Endothelial cell of umbilical vein (primary cell): Measurements from ENCODE around the gene CHI3L2.

ENCODE experiments used
- EZH2 ChIP-seq: IDR thresholded peaks from 2 replicates; pipeline ENCODE4 v1.6.1; 2012; ENCODE audit warnings: borderline replicate concordance, low read depth, mild to moderate bottlenecking, moderate library complexity, low read length, inconsistent platforms; ENCODE audit not compliant: severe bottlenecking
- MYC ChIP-seq: IDR thresholded peaks from one replicate; pipeline ENCODE4 v1.6.1; 2011; ENCODE audit warnings: mild to moderate bottlenecking, low read depth, low read length
- POLR2A ChIP-seq: IDR thresholded peaks from 2 replicates; pipeline ENCODE4 v1.6.1; 2012; ENCODE audit warnings: low read depth, mild to moderate bottlenecking, control low read depth, low read length
- POLR2AphosphoS5 ChIP-seq: IDR thresholded peaks from 2 replicates; pipeline ENCODE4 v1.6.1; 2012; ENCODE audit warnings: low read depth, mild to moderate bottlenecking, control low read depth, low read length, moderate library complexity; ENCODE audit not compliant: insufficient read depth
- TF ChIP-seq, protein P1 (sequence below), 2 donors: IDR thresholded peaks; 1 replicate in 1 of 2; 2 replicates in 1 of 2; pipeline ENCODE4 v1.5.1; 2011; ENCODE audit warnings: low read length in 2 of 2, mild to moderate bottlenecking in 2 of 2, moderate library complexity in 2 of 2, control low read depth in 1 of 2, inconsistent platforms in 1 of 2, low read depth in 1 of 2; ENCODE audit not compliant: insufficient read depth in 1 of 2; ENCODE audit errors: extremely low read depth in 1 of 2

DNA sequence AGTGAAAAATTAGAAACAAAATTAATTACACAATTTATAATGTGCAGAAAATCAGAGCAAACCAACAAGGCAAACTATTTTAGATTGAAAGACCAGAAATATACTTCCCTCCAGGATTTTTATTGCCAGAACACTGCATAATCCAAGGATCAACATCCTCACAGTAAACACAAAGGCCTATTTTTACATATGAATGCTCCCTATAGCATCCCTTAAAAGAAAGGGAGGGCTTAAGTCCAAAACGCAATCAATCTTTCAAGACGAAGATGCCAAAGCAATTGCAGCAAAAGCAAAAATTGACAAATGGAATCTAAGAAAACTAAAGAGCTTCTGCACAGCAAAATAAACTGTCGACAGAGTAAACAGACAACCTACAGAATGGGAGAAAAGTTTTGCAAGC, 44.6 kb downstream of the CHI3L2 start:
- TF ChIP-seq, protein P1, sequence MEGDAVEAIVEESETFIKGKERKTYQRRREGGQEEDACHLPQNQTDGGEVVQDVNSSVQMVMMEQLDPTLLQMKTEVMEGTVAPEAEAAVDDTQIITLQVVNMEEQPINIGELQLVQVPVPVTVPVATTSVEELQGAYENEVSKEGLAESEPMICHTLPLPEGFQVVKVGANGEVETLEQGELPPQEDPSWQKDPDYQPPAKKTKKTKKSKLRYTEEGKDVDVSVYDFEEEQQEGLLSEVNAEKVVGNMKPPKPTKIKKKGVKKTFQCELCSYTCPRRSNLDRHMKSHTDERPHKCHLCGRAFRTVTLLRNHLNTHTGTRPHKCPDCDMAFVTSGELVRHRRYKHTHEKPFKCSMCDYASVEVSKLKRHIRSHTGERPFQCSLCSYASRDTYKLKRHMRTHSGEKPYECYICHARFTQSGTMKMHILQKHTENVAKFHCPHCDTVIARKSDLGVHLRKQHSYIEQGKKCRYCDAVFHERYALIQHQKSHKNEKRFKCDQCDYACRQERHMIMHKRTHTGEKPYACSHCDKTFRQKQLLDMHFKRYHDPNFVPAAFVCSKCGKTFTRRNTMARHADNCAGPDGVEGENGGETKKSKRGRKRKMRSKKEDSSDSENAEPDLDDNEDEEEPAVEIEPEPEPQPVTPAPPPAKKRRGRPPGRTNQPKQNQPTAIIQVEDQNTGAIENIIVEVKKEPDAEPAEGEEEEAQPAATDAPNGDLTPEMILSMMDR (IDR thresholded peaks at IDR 0.05; ENCODE audit: extremely low read depth in 1 of 2, insufficient read depth in 1 of 2, low read depth in 1 of 2, low read length in 2 of 2), result no peak
- TF ChIP-seq MYC (no peak), POLR2A (no peak), POLR2AphosphoS5 (no peak), EZH2 (no peak)
